GM12878 (cell line): Measurements from ENCODE around the gene SH3BP5. TPM values are rescaled to one million over a fixed set of nuclear protein-coding genes. Genes with fewer than 3 reads are reported as not detected.

Experiments
- ATAC-seq: fragments of 200-7000 bp; cut with Tn5 transposase; 3 replicates; pipeline ENCODE4 v1.9.1; 2020; ENCODE audit warnings: mild to moderate bottlenecking, moderate library complexity
- BruUV-seq: library from RNA; stranded (reverse); fragments of 400-500 nt; replicated peaks from 2 replicates; lab custom pipeline; 2021; lab: Mats Ljungman, UMichigan
- CTCF ChIA-PET: fragments of 300-600 bp; sonication (Branson Sonifier 250); formaldehyde crosslinking; extraction: SDS; loops from one replicate; lab custom pipeline; 2021; ENCODE audit warnings: inconsistent platforms; lab: Yijun Ruan, JAX
- POLR2A ChIA-PET: fragments of 350-600 bp; formaldehyde crosslinking; extraction: SDS; loops from one replicate; lab custom pipeline; 2021; ENCODE audit warnings: inconsistent platforms; lab: Charles Lee
- RAD21 ChIA-PET: fragments of 300-600 bp; sonication (Branson Sonifier 250); formaldehyde crosslinking; loops from one replicate; lab custom pipeline; 2023; ENCODE audit warnings: antibody characterized with exemption; ENCODE audit not compliant: unreplicated experiment; lab: Charles Lee
- SMC1A ChIA-PET: fragments of 300-600 bp; sonication (Branson Sonifier 250); formaldehyde crosslinking; loops from one replicate; lab custom pipeline; 2023; ENCODE audit not compliant: unreplicated experiment, uncharacterized antibody; lab: Charles Lee
- DNase-seq: peaks from one replicate; pipeline ENCODE4 v3.0.0-alpha.2; 2011; ENCODE audit warnings: low read depth, low spot score
- FAIRE-seq: peaks from 3 replicates; lab custom pipeline; 2011; peaks lifted over from hg19 to GRCh38; lab: Jason Lieb, UNC
- H2AFZ ChIP-seq: 2 replicates; pipeline ENCODE4 v1.6.0; 2011; ENCODE audit warnings: low read depth, low read length, control low read depth; ENCODE audit not compliant: control insufficient read depth
- H3K27ac ChIP-seq: 2 replicates; pipeline ENCODE4 v1.5.1; 2011; ENCODE audit warnings: control low read depth; ENCODE audit not compliant: control insufficient read depth, insufficient read depth
- H3K27me3 ChIP-seq, 2 experiments: replicated peaks in 1 of 2; 2 replicates each; pipeline versions ENCODE4 v1.6.0 to v1.6.1; 2011; ENCODE audit warnings: low read length in 1 of 2; ENCODE audit not compliant: control insufficient read depth in 2 of 2, insufficient read depth in 2 of 2
- H3K36me3 ChIP-seq, 2 experiments: 2 replicates each; pipeline ENCODE4 v1.5.1; 2011; ENCODE audit warnings: low read length in 1 of 2; ENCODE audit not compliant: control insufficient read depth in 2 of 2, insufficient read depth in 2 of 2
- H3K4me1 ChIP-seq: 2 replicates; pipeline ENCODE4 v1.6.1; 2011; ENCODE audit warnings: mild to moderate bottlenecking, low read length, moderate library complexity, mixed read lengths; ENCODE audit not compliant: control insufficient read depth, insufficient read depth
- H3K4me2 ChIP-seq: 2 replicates; pipeline ENCODE4 v1.6.0; 2011; ENCODE audit warnings: control low read depth; ENCODE audit not compliant: control insufficient read depth, insufficient read depth
- H3K4me3 ChIP-seq: fragments of 200-600 bp; sonication (generic); 2 replicates; pipeline ENCODE4 v1.5.1; 2016
- H3K79me2 ChIP-seq: 2 replicates; pipeline ENCODE4 v1.6.0; 2011; ENCODE audit warnings: low read length; ENCODE audit not compliant: control insufficient read depth, insufficient read depth
- H3K9ac ChIP-seq: 2 replicates; pipeline ENCODE4 v1.8.0; 2011; ENCODE audit warnings: low read length, control low read depth, mixed read lengths; ENCODE audit not compliant: control insufficient read depth, insufficient read depth
- H3K9me3 ChIP-seq: replicated peaks from 3 replicates; pipeline ENCODE4 v1.5.1; 2011; ENCODE audit warnings: mild to moderate bottlenecking, low read length; ENCODE audit not compliant: control insufficient read depth, insufficient read depth
- H4K20me1 ChIP-seq: 2 replicates; pipeline ENCODE4 v1.6.0; 2011; ENCODE audit not compliant: control insufficient read depth, insufficient read depth
- BRCA1 ChIP-seq: IDR thresholded peaks from 2 replicates; pipeline ENCODE4 v1.6.1; 2011; ENCODE audit warnings: low read depth, low read length, improper control_type of control experiment
- CBX3 ChIP-seq: fragments of 200-600 bp; sonication (generic); IDR thresholded peaks from 2 replicates; pipeline ENCODE4 v1.6.1; 2016; ENCODE audit warnings: low read depth, borderline replicate concordance
- FOS ChIP-seq: IDR thresholded peaks from 3 replicates; pipeline ENCODE4 v1.6.1; 2011; ENCODE audit warnings: borderline replicate concordance; ENCODE audit not compliant: insufficient read length; ENCODE audit errors: extremely low read depth
- IKZF1 ChIP-seq: fragments of 450-650 bp; conservative IDR thresholded peaks from 2 replicates; pipeline ENCODE4 v1.6.1; 2017; ENCODE audit warnings: antibody characterized with exemption, mild to moderate bottlenecking
- KDM1A ChIP-seq: fragments of 200-600 bp; sonication (generic); IDR thresholded peaks from 2 replicates; pipeline ENCODE4 v1.6.1; 2016; ENCODE audit warnings: borderline replicate concordance
- NKRF ChIP-seq: fragments of 450-650 bp; conservative IDR thresholded peaks from 2 replicates; pipeline ENCODE4 v1.6.1; 2017; ENCODE audit warnings: mild to moderate bottlenecking, moderate library complexity
- NR2F1 ChIP-seq: fragments of 450-650 bp; conservative IDR thresholded peaks from 2 replicates; pipeline ENCODE4 v1.6.1; 2017; ENCODE audit warnings: mild to moderate bottlenecking
- PAX8 ChIP-seq: fragments of 450-650 bp; IDR thresholded peaks from 2 replicates; pipeline ENCODE4 v1.6.1; 2017; ENCODE audit warnings: mild to moderate bottlenecking, moderate library complexity
- SPI1 ChIP-seq: IDR thresholded peaks from 2 replicates; pipeline ENCODE4 v1.6.1; 2011; ENCODE audit warnings: low read depth, mild to moderate bottlenecking, low read length, moderate library complexity, borderline replicate concordance; ENCODE audit not compliant: insufficient read depth
- SREBF1 ChIP-seq: IDR thresholded peaks from 2 replicates; pipeline ENCODE4 v1.6.1; 2012; ENCODE audit warnings: mild to moderate bottlenecking, low read length
- WGBS: methylation state at CpG from one replicate; pipeline ENCODE4 v1.1.6; 2016; ENCODE audit warnings: low lambda C conversion rate; ENCODE audit not compliant: insufficient replicate concordance, insufficient coverage; ENCODE audit errors: missing lambda C conversion rate; 5-methylcytosine and 5-hydroxymethylcytosine counted together
- in situ Hi-C: fragments of 300-500 bp; cut with MboI; formaldehyde crosslinking; loops from 9 replicates; pipeline ENCODE4 v1.14.3; 2018; ENCODE audit warnings: mixed read lengths
- intact Hi-C: fragments of 100-400 bp; cut with micrococcal nuclease; formaldehyde crosslinking; loops from one replicate; pipeline ENCODE4 v1.14.2; 2022; ENCODE audit not compliant: unreplicated experiment
- polyA plus RNA-seq, 11 experiments: library from polyadenylated mRNA; depleted of rRNA in 4 of 11; unstranded in 6 of 11; stranded (reverse) in 5 of 11; fragments of >200 nt; fragmentation: Nextera tagmentation in 4 of 11; fragmentation: Illumina TruSeq in 1 of 11; extraction: Ambion mirVana in 4 of 11; extraction: Trizol in 1 of 11; gene quantifications; 1 replicate in 1 of 11; 2 replicates in 10 of 11; pipeline versions ENCODE4 v1.2.1 to v1.2.3, GENCODE V29; 2011 to 2016; ENCODE audit warnings: inconsistent platforms in 2 of 11, missing spikeins in 2 of 11, low read depth in 1 of 11
- total RNA-seq, 4 experiments: library from RNA; depleted of rRNA in 3 of 4; stranded (reverse); fragments of >200 nt in 3 of 4; fragmentation: Illumina TruSeq in 1 of 4; extraction: Trizol in 1 of 4; gene quantifications; 2 replicates each; pipeline versions ENCODE4 v1.2.1 to v1.2.3, GENCODE V29; 2013 to 2021
- TF ChIP-seq, protein P1 (sequence below): fragments of 150-350 bp; IDR thresholded peaks from 2 replicates; pipeline ENCODE4 v1.6.1; 2014; ENCODE audit warnings: mild to moderate bottlenecking, low read depth, low read length
- TF ChIP-seq, protein P2 (sequence below): fragments of 450-650 bp; formaldehyde crosslinking; IDR thresholded peaks from 2 replicates; pipeline ENCODE4 v1.4.0; 2022; ENCODE audit warnings: mild to moderate bottlenecking, moderate library complexity
- TF ChIP-seq, protein P3 (sequence below): fragments of 450-650 bp; IDR thresholded peaks from 2 replicates; pipeline ENCODE4 v1.6.1; 2016; ENCODE audit warnings: mild to moderate bottlenecking, moderate library complexity, borderline replicate concordance

The SH3BP5 gene
- total and polyA plus RNA-seq, 10 of the 15 experiments (the other 5 are each of a cell fraction or from before 2014, with no cell fraction given), result 14.9 to 87.5 (median 43.7) TPM

GRCh38 chr3:15294929-15295328 is 37.5 kb downstream of the SH3BP5 start:
- 31% methylated on average over 5 of the region's 5 CpGs for WGBS
- DNase-seq, result no peak
- POLR2A ChIA-PET, result interaction anchor here (0.5 kb wide), 1 partner anchor 923 kb away, joined by 4 read pairs; no protein-coding TSS in a partner anchor
- H3K4me1 ChIP-seq, result peaks cover 30% of the 10 kb centered on the region
- no peak overlapping the region for H2AFZ ChIP-seq
- intact Hi-C loops, result no loop called here
- SMC1A ChIA-PET, result interaction anchor here (0.9 to 1.8 kb wide), 7 partner anchors 8 to 110 kb away, joined by 3 to 10 read pairs (median 5); no protein-coding TSS in a partner anchor
- peaks cover 2% of the 10 kb centered on the region; the same call in 1 of the 2 replicates for H3K79me2 ChIP-seq
- peaks cover 0 to 16% of the 10 kb centered on the region in 2 experiments; a peak in 2 of 4 replicates for H3K36me3 ChIP-seq
- no peak overlapping the region for H3K4me2 ChIP-seq
- RAD21 ChIA-PET, result interaction anchor here (0.7 kb wide), 2 partner anchors 42 to 183 kb away, joined by 3 read pairs; no protein-coding TSS in a partner anchor
- no peak for ATAC-seq
- in situ Hi-C loops, result no loop called here
- H3K27me3 ChIP-seq, result no peaks in the 10 kb centered on the region
- no peaks in the 10 kb centered on the region for H3K9me3 ChIP-seq
- no peak overlapping the region for H3K4me3 ChIP-seq
- CTCF ChIA-PET, result interaction anchor here (1.2 to 1.9 kb wide), 5 partner anchors 11 to 28 kb away, joined by 3 to 6 read pairs (median 3); no protein-coding TSS in a partner anchor
- no peak for FAIRE-seq
- H3K9ac ChIP-seq, result no peak overlapping the region
- BruUV-seq, result no TSS peak
- no peaks in the 10 kb centered on the region for H4K20me1 ChIP-seq
- H3K27ac ChIP-seq, result no peak overlapping the region
- no peak for TF ChIP-seq IKZF1
- no peak for TF ChIP-seq CBX3
- TF ChIP-seq, protein P1, sequence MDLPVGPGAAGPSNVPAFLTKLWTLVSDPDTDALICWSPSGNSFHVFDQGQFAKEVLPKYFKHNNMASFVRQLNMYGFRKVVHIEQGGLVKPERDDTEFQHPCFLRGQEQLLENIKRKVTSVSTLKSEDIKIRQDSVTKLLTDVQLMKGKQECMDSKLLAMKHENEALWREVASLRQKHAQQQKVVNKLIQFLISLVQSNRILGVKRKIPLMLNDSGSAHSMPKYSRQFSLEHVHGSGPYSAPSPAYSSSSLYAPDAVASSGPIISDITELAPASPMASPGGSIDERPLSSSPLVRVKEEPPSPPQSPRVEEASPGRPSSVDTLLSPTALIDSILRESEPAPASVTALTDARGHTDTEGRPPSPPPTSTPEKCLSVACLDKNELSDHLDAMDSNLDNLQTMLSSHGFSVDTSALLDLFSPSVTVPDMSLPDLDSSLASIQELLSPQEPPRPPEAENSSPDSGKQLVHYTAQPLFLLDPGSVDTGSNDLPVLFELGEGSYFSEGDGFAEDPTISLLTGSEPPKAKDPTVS, result no peak
- no peak for TF ChIP-seq SREBF1
- TF ChIP-seq NKRF, result no peak
- no peak for TF ChIP-seq FOS
- TF ChIP-seq, protein P2, sequence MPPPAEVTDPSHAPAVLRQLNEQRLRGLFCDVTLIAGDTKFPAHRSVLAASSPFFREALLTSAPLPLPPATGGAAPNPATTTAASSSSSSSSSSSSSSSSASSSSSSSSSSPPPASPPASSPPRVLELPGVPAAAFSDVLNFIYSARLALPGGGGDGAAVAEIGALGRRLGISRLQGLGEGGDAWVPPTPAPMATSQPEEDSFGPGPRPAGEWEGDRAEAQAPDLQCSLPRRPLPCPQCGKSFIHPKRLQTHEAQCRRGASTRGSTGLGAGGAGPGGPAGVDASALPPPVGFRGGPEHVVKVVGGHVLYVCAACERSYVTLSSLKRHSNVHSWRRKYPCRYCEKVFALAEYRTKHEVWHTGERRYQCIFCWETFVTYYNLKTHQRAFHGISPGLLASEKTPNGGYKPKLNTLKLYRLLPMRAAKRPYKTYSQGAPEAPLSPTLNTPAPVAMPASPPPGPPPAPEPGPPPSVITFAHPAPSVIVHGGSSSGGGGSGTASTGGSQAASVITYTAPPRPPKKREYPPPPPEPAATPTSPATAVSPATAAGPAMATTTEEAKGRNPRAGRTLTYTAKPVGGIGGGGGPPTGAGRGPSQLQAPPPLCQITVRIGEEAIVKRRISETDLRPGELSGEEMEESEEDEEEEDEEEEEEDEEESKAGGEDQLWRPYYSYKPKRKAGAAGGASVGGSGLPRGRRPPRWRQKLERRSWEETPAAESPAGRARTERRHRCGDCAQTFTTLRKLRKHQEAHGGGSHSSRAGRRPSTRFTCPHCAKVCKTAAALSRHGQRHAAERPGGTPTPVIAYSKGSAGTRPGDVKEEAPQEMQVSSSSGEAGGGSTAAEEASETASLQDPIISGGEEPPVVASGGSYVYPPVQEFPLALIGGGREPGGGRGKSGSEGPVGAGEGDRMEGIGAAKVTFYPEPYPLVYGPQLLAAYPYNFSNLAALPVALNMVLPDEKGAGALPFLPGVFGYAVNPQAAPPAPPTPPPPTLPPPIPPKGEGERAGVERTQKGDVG (CRISPR knock-in tag), result no peak
- TF ChIP-seq PAX8, result no peak
- TF ChIP-seq NR2F1, result no peak
- TF ChIP-seq SPI1, result no peak
- TF ChIP-seq, protein P3, sequence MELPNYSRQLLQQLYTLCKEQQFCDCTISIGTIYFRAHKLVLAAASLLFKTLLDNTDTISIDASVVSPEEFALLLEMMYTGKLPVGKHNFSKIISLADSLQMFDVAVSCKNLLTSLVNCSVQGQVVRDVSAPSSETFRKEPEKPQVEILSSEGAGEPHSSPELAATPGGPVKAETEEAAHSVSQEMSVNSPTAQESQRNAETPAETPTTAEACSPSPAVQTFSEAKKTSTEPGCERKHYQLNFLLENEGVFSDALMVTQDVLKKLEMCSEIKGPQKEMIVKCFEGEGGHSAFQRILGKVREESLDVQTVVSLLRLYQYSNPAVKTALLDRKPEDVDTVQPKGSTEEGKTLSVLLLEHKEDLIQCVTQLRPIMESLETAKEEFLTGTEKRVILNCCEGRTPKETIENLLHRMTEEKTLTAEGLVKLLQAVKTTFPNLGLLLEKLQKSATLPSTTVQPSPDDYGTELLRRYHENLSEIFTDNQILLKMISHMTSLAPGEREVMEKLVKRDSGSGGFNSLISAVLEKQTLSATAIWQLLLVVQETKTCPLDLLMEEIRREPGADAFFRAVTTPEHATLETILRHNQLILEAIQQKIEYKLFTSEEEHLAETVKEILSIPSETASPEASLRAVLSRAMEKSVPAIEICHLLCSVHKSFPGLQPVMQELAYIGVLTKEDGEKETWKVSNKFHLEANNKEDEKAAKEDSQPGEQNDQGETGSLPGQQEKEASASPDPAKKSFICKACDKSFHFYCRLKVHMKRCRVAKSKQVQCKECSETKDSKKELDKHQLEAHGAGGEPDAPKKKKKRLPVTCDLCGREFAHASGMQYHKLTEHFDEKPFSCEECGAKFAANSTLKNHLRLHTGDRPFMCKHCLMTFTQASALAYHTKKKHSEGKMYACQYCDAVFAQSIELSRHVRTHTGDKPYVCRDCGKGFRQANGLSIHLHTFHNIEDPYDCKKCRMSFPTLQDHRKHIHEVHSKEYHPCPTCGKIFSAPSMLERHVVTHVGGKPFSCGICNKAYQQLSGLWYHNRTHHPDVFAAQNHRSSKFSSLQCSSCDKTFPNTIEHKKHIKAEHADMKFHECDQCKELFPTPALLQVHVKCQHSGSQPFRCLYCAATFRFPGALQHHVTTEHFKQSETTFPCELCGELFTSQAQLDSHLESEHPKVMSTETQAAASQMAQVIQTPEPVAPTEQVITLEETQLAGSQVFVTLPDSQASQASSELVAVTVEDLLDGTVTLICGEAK, result no peak
- TF ChIP-seq KDM1A, result no peak
- TF ChIP-seq BRCA1, result no peak
